SK-N-SH (cell line): ENCODE data around the gene DYNC2H1. TPM values are rescaled to one million over a fixed set of nuclear protein-coding genes. Genes with fewer than 3 reads are reported as not detected.

ENCODE experiments used
- EZH2phosphoT487 ChIP-seq: fragments of 200-600 bp; sonication (generic); IDR thresholded peaks from 2 replicates; pipeline ENCODE4 v1.6.1; 2017; ENCODE audit warnings: low read depth, mixed run types, mild to moderate bottlenecking, antibody characterized with exemption, moderate library complexity, borderline replicate concordance
- GATA2 ChIP-seq: sonication (generic); formaldehyde crosslinking; IDR thresholded peaks from 2 replicates; pipeline ENCODE4 v1.5.0; 2020; ENCODE audit warnings: mild to moderate bottlenecking, missing genetic modification reagents
- JUND ChIP-seq: IDR thresholded peaks from 2 replicates; pipeline ENCODE4 v1.4.0; 2012
- MEF2A ChIP-seq: IDR thresholded peaks from 2 replicates; pipeline ENCODE4 v1.4.0; 2012; ENCODE audit warnings: low read depth, borderline replicate concordance
- RCOR1 ChIP-seq: fragments of 150-350 bp; IDR thresholded peaks from 2 replicates; pipeline ENCODE4 v1.6.1; 2017; ENCODE audit warnings: antibody characterized with exemption, low read length
- RFX5 ChIP-seq: IDR thresholded peaks from 2 replicates; pipeline ENCODE4 v1.6.1; 2012; ENCODE audit warnings: mild to moderate bottlenecking, improper control_type of control experiment, low read length
- SMC3 ChIP-seq: IDR thresholded peaks from 2 replicates; pipeline ENCODE4 v1.6.1; 2012; ENCODE audit warnings: low read depth, low read length, improper control_type of control experiment
- USF2 ChIP-seq: fragments of 150-350 bp; IDR thresholded peaks from 2 replicates; pipeline ENCODE4 v1.6.1; 2017; ENCODE audit warnings: antibody characterized with exemption, low read length, low read depth, borderline replicate concordance
- ZBTB33 ChIP-seq: IDR thresholded peaks from 2 replicates; pipeline ENCODE4 v1.4.0; 2012; ENCODE audit warnings: low read depth, borderline replicate concordance
- polyA plus RNA-seq, 3 experiments: library from polyadenylated mRNA; depleted of rRNA; stranded (reverse); fragments of >200 nt; gene quantifications; 2 replicates each; pipeline ENCODE4 v1.2.3, GENCODE V29; 2012
- small RNA-seq, 7 experiments: library from RNA; depleted of rRNA; stranded (forward); fragments of <200 nt; gene quantifications; one replicate each; pipeline ENCODE3, GENCODE V24; 2012

DYNC2H1 gene
- polyA plus RNA-seq, 1 of the 3 experiments (the other 2 are of a cell fraction) = 15.3 TPM

GRCh38 chr11:103529181-103529684 is 420.0 kb downstream of the DYNC2H1 start (continued):
- TF ChIP-seq USF2 = no peak
- TF ChIP-seq EZH2phosphoT487 = no peak
- no peak; the same call in 1 of the 2 replicates for TF ChIP-seq SMC3
- TF ChIP-seq ZBTB33 = peak; percentile 87
- peak; percentile 97 for TF ChIP-seq JUND
- 0 out of 2 replicates have a peak, but pooled peaks have one; percentile 9 for TF ChIP-seq RCOR1
- TF ChIP-seq MEF2A = peak; percentile 71; the same call in 1 of the 2 replicates
- TF ChIP-seq RFX5 = no peak
- no peak for TF ChIP-seq GATA2 (CRISPR knock-in tag)

Small RNA genes lying within 50 kb of the gene (small RNA-seq; reads per million reads assigned to genes)
- gene AP003461.1 = 0 reads per million in 7 experiments

Other genes starting within 250 kb of the DYNC2H1 start
- gene MMP12, start 234.4 kb upstream of the DYNC2H1 start, polyA plus RNA-seq (2012; rRNA removed) = 2.0 and 2.8 TPM in 2 replicates
- 0.12 and 0.15 TPM in 2 replicates for gene MMP13, start 153.7 kb upstream of the DYNC2H1 start, polyA plus RNA-seq (2012; rRNA removed)
- 33.1 and 40.3 TPM in 2 replicates for gene DCUN1D5, start 17.3 kb upstream of the DYNC2H1 start, polyA plus RNA-seq (2012; rRNA removed)